Endodermal cell (in vitro differentiated cells): Measurements from ENCODE around the gene FAM120B. TPM values are rescaled to one million over a fixed set of nuclear protein-coding genes. Genes with fewer than 3 reads are reported as not detected.

ENCODE experiments used
- DNase-seq: peaks from one replicate; pipeline ENCODE4 v3.0.0-alpha.2; 2017
- H3K27ac ChIP-seq: 2 replicates; pipeline ENCODE4 v1.5.1; 2013; ENCODE audit warnings: mild to moderate bottlenecking, low read depth, low read length, moderate library complexity
- H3K27me3 ChIP-seq: 2 replicates; pipeline ENCODE4 v1.6.1; 2013; ENCODE audit warnings: mild to moderate bottlenecking, low read length, moderate library complexity; ENCODE audit not compliant: insufficient read depth, control insufficient read depth, poor library complexity, severe bottlenecking
- H3K36me3 ChIP-seq: 2 replicates; pipeline ENCODE4 v1.7.0; 2013; ENCODE audit warnings: mild to moderate bottlenecking, low read length, moderate library complexity; ENCODE audit not compliant: control insufficient read depth, insufficient read depth
- H3K4me1 ChIP-seq: one replicate; pipeline ENCODE4 v1.7.0; 2013; ENCODE audit warnings: low read length; ENCODE audit not compliant: control insufficient read depth, insufficient read depth
- H3K4me3 ChIP-seq: 2 replicates; pipeline ENCODE4 v1.5.1; 2013; ENCODE audit warnings: mild to moderate bottlenecking, low read length, moderate library complexity
- H3K9ac ChIP-seq: 2 replicates; pipeline ENCODE4 v1.6.1; 2013; ENCODE audit warnings: mild to moderate bottlenecking, low read length, moderate library complexity; ENCODE audit not compliant: poor library complexity, severe bottlenecking; ENCODE audit errors: extremely low read depth
- H3K9me3 ChIP-seq: 2 replicates; pipeline ENCODE4 v1.6.1; 2013; ENCODE audit warnings: mild to moderate bottlenecking, low read length, moderate library complexity; ENCODE audit not compliant: control insufficient read depth
- H3K27ac Mint-ChIP-seq: 2 replicates; pipeline ENCODE4 v1.8.0; 2020; ENCODE audit warnings: mixed read lengths
- H3K27me3 Mint-ChIP-seq: 2 replicates; pipeline ENCODE4 v1.8.0; 2021; ENCODE audit warnings: mild to moderate bottlenecking, mixed read lengths; ENCODE audit not compliant: insufficient read depth
- H3K36me3 Mint-ChIP-seq: 2 replicates; pipeline ENCODE4 v1.8.0; 2020; ENCODE audit warnings: low read depth, mixed read lengths
- H3K4me1 Mint-ChIP-seq: 2 replicates; pipeline ENCODE4 v1.8.0; 2020; ENCODE audit warnings: mixed read lengths
- H3K4me3 Mint-ChIP-seq: 2 replicates; pipeline ENCODE4 v1.8.0; 2020; ENCODE audit warnings: mild to moderate bottlenecking, moderate library complexity, mixed read lengths
- H3K9me3 Mint-ChIP-seq: 2 replicates; pipeline ENCODE4 v1.8.0; 2020; ENCODE audit warnings: mild to moderate bottlenecking, mixed read lengths
- CTCF ChIP-seq: fragments of 200-600 bp; sonication (generic); conservative IDR thresholded peaks from 2 replicates; pipeline ENCODE4 v1.5.0; 2021; ENCODE audit warnings: antibody characterized with exemption, mild to moderate bottlenecking
- WGBS, 2 experiments: methylation state at CpG; one replicate each; pipeline versions ENCODE4 v1.1.5 to v1.1.7; 2013; ENCODE audit warnings: missing lambda C conversion rate in 2 of 2, mixed read lengths in 1 of 2; ENCODE audit not compliant: insufficient coverage in 1 of 2, insufficient read length in 1 of 2; 5-methylcytosine and 5-hydroxymethylcytosine counted together
- total RNA-seq, 2 donors: library from RNA; stranded (reverse); fragmentation: NEBNext Ultra II Directional in 1 of 2; extraction: Animal tissue kit (Norgen Biotek cat#: 25700) in 1 of 2; gene quantifications; 2 replicates in 1 of 2; 3 replicates in 1 of 2; pipeline ENCODE4 v1.2.1, GENCODE V29; 2021

Gene FAM120B
- total RNA-seq, 2 donors from 2014 or later: 25.7 to 27.5 TPM

- WGBS, 2 experiments: 93 to 97% methylated on average over 4 to 5 of the region's 5 CpGs
These were observed 51.3 kb downstream of the FAM120B start for GRCh38 chr6:170357812-170358211.

DNA sequence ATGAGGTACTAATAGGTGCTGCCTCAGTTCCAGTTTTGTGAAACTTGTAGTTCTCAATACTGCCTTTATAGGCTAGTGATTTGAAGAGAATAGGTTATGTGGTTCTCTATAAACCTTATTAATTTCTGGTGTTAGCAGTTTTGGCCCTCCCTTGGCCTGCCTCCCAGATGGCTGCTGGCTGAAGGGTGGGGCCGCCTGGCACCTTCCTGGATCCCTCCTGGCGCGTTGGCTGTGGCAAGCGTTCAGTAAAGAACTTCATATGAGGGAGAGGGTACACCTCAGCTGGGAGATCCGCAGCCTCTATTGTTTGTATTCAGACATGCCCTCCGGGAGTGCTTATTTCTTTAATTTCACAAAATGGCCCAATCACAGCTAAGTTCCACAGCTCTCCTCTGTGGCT, 51.9 kb downstream of the FAM120B start:
- TF ChIP-seq CTCF: no peak
- Mint-ChIP-seq H3K36me3 (peaks cover 38% of the 10 kb centered on the region), H3K27ac (no peak overlapping the region), H3K9me3 (peaks cover 16% of the 10 kb centered on the region), H3K4me1 (no peaks in the 10 kb centered on the region), H3K27me3 (no peaks in the 10 kb centered on the region), H3K4me3 (no peak overlapping the region)
- Histone ChIP-seq H3K4me1 (no peaks in the 10 kb centered on the region), H3K27ac (no peak overlapping the region), H3K9ac (no peak overlapping the region), H3K36me3 (peaks cover 33% of the 10 kb centered on the region), H3K27me3 (no peaks in the 10 kb centered on the region), H3K4me3 (no peak overlapping the region), H3K9me3 (peaks cover 14% of the 10 kb centered on the region)
- 97 to 98% methylated on average over 6 of the region's 6 CpGs for WGBS, 2 experiments
- no peak for DNase-seq

More at GRCh38 chr6:170357812-170358211, 51.3 kb downstream of the FAM120B start:
- H3K4me1 Mint-ChIP-seq: no peaks in the 10 kb centered on the region
- H3K27me3 ChIP-seq: no peaks in the 10 kb centered on the region
- no peak overlapping the region for H3K27ac Mint-ChIP-seq
- peaks cover 29% of the 10 kb centered on the region for H3K36me3 ChIP-seq
- no peak for DNase-seq
- peaks cover 39% of the 10 kb centered on the region for H3K36me3 Mint-ChIP-seq
- no peak overlapping the region for H3K4me3 Mint-ChIP-seq
- TF ChIP-seq CTCF: no peak
- H3K27ac ChIP-seq: no peak overlapping the region
- no peak overlapping the region for H3K9ac ChIP-seq
- peaks cover 23% of the 10 kb centered on the region for H3K9me3 Mint-ChIP-seq
- H3K27me3 Mint-ChIP-seq: no peaks in the 10 kb centered on the region
- H3K4me3 ChIP-seq: no peak overlapping the region
- peaks cover 21% of the 10 kb centered on the region for H3K9me3 ChIP-seq
- no peaks in the 10 kb centered on the region for H3K4me1 ChIP-seq

- no peak for DNase-seq
- Histone ChIP-seq H3K9me3 (no peaks in the 10 kb centered on the region), H3K4me3 (no peak overlapping the region), H3K27me3 (no peaks in the 10 kb centered on the region), H3K4me1 (no peaks in the 10 kb centered on the region), H3K36me3 (peaks cover 40% of the 10 kb centered on the region), H3K9ac (no peak overlapping the region), H3K27ac (no peak overlapping the region)
- H3K4me1 Mint-ChIP-seq: peaks cover 1% of the 10 kb centered on the region
- TF ChIP-seq CTCF: no peak
- H3K36me3 Mint-ChIP-seq: peaks cover 32% of the 10 kb centered on the region
- H3K4me3 Mint-ChIP-seq: no peak overlapping the region
- no peaks in the 10 kb centered on the region for H3K9me3 Mint-ChIP-seq
- whole genome bisulfite sequencing, 2 experiments: 95 to 100% methylated on average over 4 to 5 of the region's 5 CpGs
- no peaks in the 10 kb centered on the region for H3K27me3 Mint-ChIP-seq
- no peak overlapping the region for H3K27ac Mint-ChIP-seq
These were observed 53.9 kb downstream of the FAM120B start for GRCh38 chr6:170360476-170360875.
